Tibial nerve (tissue), 4 donors: Measurements from ENCODE around the gene TRMT10B. TPM values are rescaled to one million over a fixed set of nuclear protein-coding genes. Genes with fewer than 3 reads are reported as not detected.

ENCODE experiments used
- DNase-seq, 2 donors: peaks; one replicate each; pipeline ENCODE4 v3.0.0-alpha.2; 2019; ENCODE audit warnings: low spot score in 2 of 2
- H3K27ac ChIP-seq, 4 donors: fragments of 200-600 bp; sonication (generic) in 3 of 4; one replicate each; pipeline ENCODE4 v1.5.1; 2017 to 2019; ENCODE audit warnings: mild to moderate bottlenecking in 1 of 4
- H3K27me3 ChIP-seq, 2 donors: fragments of 200-600 bp; sonication (generic) in 1 of 2; one replicate each; pipeline versions ENCODE4 v1.5.1 to v1.6.0; 2017 to 2019
- H3K36me3 ChIP-seq, 3 donors: fragments of 200-600 bp; sonication (generic); one replicate each; pipeline ENCODE4 v1.5.1; 2018 to 2019
- H3K4me1 ChIP-seq, 4 donors: fragments of 200-600 bp; sonication (generic) in 3 of 4; one replicate each; pipeline ENCODE4 v1.5.1; 2017 to 2019
- H3K4me3 ChIP-seq, 4 donors: fragments of 200-600 bp; sonication (generic) in 3 of 4; one replicate each; pipeline ENCODE4 v1.5.1; 2017 to 2019; ENCODE audit warnings: mild to moderate bottlenecking in 1 of 4, moderate library complexity in 1 of 4
- H3K9me3 ChIP-seq, 4 donors: fragments of 200-600 bp; sonication (generic) in 3 of 4; one replicate each; pipeline ENCODE4 v1.5.1; 2017 to 2019
- EP300 ChIP-seq, 2 donors: sonication (generic); formaldehyde crosslinking; IDR thresholded peaks; one replicate each; pipeline ENCODE4 v1.6.1; 2017; ENCODE audit warnings: antibody characterized with exemption in 2 of 2, mild to moderate bottlenecking in 1 of 2
- POLR2A ChIP-seq, 2 donors: fragments of 450-650 bp; IDR thresholded peaks; one replicate each; pipeline ENCODE4 v1.6.1; 2017; ENCODE audit warnings: antibody characterized with exemption in 2 of 2, mild to moderate bottlenecking in 2 of 2, moderate library complexity in 2 of 2
- WGBS, 2 donors: methylation state at CpG; one replicate each; pipeline ENCODE4 v1.1.5; 2018; 5-methylcytosine and 5-hydroxymethylcytosine counted together
- total RNA-seq, 4 donors: library from RNA; depleted of rRNA; stranded (reverse); fragments of >200 nt; gene quantifications; one replicate each; pipeline ENCODE4 v1.1.0, GENCODE V29; 2016
- TF ChIP-seq, protein P1 (sequence below), 5 experiments: fragments of 200-600 bp in 3 of 5; fragments of 450-650 bp in 2 of 5; sonication (generic) in 3 of 5; IDR thresholded peaks; one replicate each; pipeline ENCODE4 v1.5.1; 2016 to 2019; ENCODE audit warnings: antibody characterized with exemption in 5 of 5, mild to moderate bottlenecking in 3 of 5, moderate library complexity in 2 of 5

TRMT10B gene
- total RNA-seq, 4 donors from 2014 or later = 10.2 to 27.5 (median 12.3) TPM

DNA sequence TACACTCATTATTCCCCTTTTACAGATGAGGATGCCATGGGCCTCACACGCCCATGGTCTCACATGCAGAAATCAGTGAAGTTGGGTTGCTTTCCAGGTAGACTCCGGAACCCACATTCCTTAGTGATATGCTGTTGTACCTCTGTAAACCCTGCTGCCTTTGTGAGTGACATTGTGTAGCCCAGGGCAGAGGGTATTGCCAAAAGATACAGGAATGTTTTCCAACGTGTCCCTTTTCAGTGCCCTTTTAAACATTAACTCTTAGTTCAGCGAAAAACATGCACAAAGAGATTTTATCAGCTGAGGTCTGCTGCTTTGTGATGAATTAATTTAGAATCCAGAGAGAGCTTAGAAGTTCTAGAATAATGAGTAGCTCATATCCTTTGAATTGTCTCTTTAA is 38.3 kb upstream of the TRMT10B start:
- no peaks in the 10 kb centered on the region for H3K27me3 ChIP-seq
- H3K27ac ChIP-seq = no peak overlapping the region

DNA sequence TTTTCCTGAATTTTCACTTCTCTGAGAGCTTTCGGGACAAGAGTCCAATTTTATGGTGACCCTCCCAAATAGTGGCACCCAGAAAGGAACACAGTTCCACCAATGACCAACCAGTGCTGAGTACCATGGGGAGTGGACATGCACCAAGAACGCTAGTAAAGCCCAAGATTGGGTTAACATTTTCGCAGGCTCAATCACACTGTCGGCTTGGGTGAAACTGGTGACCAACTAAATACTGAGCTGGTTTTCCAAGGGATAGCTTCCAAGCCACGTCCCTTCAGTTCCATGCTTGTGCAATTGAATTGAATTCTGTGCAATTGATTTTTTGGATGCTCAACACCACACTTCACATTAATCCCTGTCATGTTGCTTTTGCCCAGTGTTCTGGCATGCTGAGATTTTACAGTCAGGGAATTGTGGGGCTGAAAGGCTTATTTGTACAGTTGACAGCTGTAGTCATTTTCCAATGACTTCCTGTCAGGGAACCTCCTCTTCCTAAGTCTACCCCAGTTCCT is 37.6 kb upstream of the TRMT10B start:
- no peaks in the 10 kb centered on the region for H3K36me3 ChIP-seq
- WGBS, 2 donors = 82 to 89% methylated on average over 5 of the region's 5 CpGs
- DNase-seq = no peak
- TF ChIP-seq POLR2A (IDR thresholded peaks at IDR 0.05) (no peak), EP300 (IDR thresholded peaks at IDR 0.05) (no peak)
- TF ChIP-seq, protein P1, sequence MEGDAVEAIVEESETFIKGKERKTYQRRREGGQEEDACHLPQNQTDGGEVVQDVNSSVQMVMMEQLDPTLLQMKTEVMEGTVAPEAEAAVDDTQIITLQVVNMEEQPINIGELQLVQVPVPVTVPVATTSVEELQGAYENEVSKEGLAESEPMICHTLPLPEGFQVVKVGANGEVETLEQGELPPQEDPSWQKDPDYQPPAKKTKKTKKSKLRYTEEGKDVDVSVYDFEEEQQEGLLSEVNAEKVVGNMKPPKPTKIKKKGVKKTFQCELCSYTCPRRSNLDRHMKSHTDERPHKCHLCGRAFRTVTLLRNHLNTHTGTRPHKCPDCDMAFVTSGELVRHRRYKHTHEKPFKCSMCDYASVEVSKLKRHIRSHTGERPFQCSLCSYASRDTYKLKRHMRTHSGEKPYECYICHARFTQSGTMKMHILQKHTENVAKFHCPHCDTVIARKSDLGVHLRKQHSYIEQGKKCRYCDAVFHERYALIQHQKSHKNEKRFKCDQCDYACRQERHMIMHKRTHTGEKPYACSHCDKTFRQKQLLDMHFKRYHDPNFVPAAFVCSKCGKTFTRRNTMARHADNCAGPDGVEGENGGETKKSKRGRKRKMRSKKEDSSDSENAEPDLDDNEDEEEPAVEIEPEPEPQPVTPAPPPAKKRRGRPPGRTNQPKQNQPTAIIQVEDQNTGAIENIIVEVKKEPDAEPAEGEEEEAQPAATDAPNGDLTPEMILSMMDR (IDR thresholded peaks at IDR 0.05) = no peak
- H3K9me3 ChIP-seq = no peaks in the 10 kb centered on the region
- no peak overlapping the region for H3K27ac ChIP-seq
- no peak overlapping the region for H3K4me3 ChIP-seq
- H3K27me3 ChIP-seq = no peaks in the 10 kb centered on the region
- H3K4me1 ChIP-seq = no peaks in the 10 kb centered on the region

More for the DNA sequence above, 38.3 kb upstream of the TRMT10B start:
- Histone ChIP-seq H3K4me3 (no peak overlapping the region), H3K36me3 (no peaks in the 10 kb centered on the region), H3K4me1 (no peaks in the 10 kb centered on the region), H3K9me3 (no peaks in the 10 kb centered on the region)
- no peak for DNase-seq
- WGBS, 2 donors = 67 to 71% methylated on average over 4 of the region's 4 CpGs
- no peak for TF ChIP-seq EP300 (IDR thresholded peaks at IDR 0.05)

DNA sequence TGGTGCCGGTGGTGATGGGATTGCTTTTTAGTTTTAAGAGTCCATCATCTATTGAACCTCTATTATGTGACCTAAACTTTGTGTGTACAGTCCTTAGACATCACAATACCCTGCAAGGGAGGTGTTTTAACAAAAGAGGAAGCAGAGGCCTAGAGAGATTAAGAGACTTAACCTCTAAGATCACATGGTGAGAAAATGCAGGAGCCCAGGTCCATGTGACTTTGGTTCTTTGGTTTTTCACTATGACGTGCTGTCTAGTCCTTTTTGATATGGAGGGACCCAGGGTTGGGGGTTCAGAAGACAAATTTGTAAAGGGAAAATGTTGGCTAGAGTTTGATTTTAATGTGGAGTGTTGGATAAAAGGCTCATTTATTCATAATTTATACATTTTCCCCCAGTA is 34.1 kb upstream of the TRMT10B start:
- Histone ChIP-seq H3K36me3 (no peaks in the 10 kb centered on the region), H3K27ac (no peak overlapping the region), H3K27me3 (no peaks in the 10 kb centered on the region), H3K4me3 (no peak overlapping the region), H3K9me3 (no peaks in the 10 kb centered on the region), H3K4me1 (no peaks in the 10 kb centered on the region)
- DNase-seq = no peak
- 79% methylated on average over 2 of the region's 2 CpGs for WGBS, 2 donors
- TF ChIP-seq, protein P1 (IDR thresholded peaks at IDR 0.05) = no peak
- no peak for TF ChIP-seq POLR2A (IDR thresholded peaks at IDR 0.05)
- no peak for TF ChIP-seq EP300 (IDR thresholded peaks at IDR 0.05)

DNA sequence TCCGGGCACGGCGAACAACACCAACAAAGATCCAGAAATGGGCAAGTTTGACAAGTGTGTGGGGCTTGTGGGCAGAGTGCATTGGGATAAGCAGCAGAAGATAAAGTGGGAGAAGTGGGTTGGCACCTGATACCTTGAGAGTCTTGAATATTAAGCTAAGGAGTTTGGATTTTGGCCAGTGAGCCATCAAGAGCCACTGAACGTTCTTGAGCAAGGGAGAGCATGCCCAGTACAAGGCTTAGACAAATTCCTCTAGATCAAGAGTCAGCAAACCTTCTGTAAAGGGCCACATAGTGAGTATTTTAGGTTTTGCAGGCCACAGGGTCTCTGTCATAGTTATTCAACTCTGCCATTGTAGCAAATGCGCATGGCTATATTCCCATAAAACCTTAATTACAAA is 26.6 kb upstream of the TRMT10B start:
- 83 to 87% methylated on average over 5 of the region's 5 CpGs for WGBS, 2 donors
- H3K27ac ChIP-seq = no peak overlapping the region
- TF ChIP-seq POLR2A (IDR thresholded peaks at IDR 0.05) (no peak), EP300 (IDR thresholded peaks at IDR 0.05) (no peak)
- TF ChIP-seq, protein P1 (IDR thresholded peaks at IDR 0.05) = no peak
- no peaks in the 10 kb centered on the region for H3K9me3 ChIP-seq
- no peaks in the 10 kb centered on the region for H3K36me3 ChIP-seq
- H3K4me1 ChIP-seq = no peaks in the 10 kb centered on the region
- no peak overlapping the region for H3K4me3 ChIP-seq
- H3K27me3 ChIP-seq = no peaks in the 10 kb centered on the region
- no peak for DNase-seq

DNA sequence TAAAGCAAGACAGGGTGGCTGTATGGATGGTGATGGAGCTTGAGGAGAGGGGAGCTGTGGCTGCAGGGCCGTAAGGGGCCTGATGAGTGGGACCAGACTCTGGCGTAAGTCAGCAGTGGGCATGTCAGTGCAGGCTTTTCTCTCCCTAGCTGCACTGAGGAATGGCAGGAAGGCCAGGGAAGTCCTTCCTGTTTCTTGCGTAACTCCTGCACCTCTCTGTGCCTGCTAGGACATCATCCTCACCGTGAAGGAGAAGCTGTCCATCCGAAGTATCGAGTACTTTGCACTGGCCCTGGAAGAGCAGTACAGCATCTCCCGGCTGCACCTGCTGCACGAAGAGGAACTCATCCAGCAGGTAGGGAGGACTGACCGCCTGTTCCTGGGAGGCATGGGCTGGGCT is 24.1 kb upstream of the TRMT10B start:
- Histone ChIP-seq H3K36me3 (no peaks in the 10 kb centered on the region), H3K27me3 (no peaks in the 10 kb centered on the region), H3K4me3 (no peak overlapping the region), H3K4me1 (no peaks in the 10 kb centered on the region), H3K9me3 (no peaks in the 10 kb centered on the region), H3K27ac (no peak overlapping the region)
- TF ChIP-seq POLR2A (IDR thresholded peaks at IDR 0.05) (no peak), EP300 (IDR thresholded peaks at IDR 0.05) (no peak)
- TF ChIP-seq, protein P1 (IDR thresholded peaks at IDR 0.05) = no peak
- DNase-seq = no peak
- 88 to 91% methylated on average over 7 to 9 of the region's 9 CpGs for WGBS, 2 donors

DNA sequence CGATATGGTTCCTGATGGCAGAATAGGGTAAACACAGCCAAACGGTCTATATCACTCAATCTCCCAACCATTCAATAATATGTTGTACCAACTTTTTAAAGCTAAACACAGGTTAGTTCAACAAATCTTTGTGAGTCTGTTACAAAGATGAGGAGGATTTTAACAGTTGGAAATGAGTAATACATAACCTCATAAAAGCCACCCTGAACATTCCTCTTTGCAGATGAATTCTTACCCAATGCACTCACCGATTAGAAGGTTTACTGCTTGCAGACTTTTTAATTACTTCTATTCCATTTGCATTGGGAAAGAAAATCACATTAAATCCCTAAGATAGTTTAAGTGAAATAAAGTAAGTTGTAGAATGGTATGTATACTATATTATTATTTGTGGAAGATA is 23.3 kb upstream of the TRMT10B start:
- Histone ChIP-seq H3K4me3 (no peak overlapping the region), H3K9me3 (no peaks in the 10 kb centered on the region), H3K36me3 (no peaks in the 10 kb centered on the region), H3K4me1 (no peaks in the 10 kb centered on the region), H3K27ac (no peak overlapping the region), H3K27me3 (no peaks in the 10 kb centered on the region)
- no peak for DNase-seq
- WGBS, 2 donors = 67 to 72% methylated on average over 3 of the region's 3 CpGs
- no peak for TF ChIP-seq POLR2A (IDR thresholded peaks at IDR 0.05)
- TF ChIP-seq EP300 (IDR thresholded peaks at IDR 0.05) = no peak
- TF ChIP-seq, protein P1 (IDR thresholded peaks at IDR 0.05) = no peak
